ENCODE results near the gene AHRR. TPM values are rescaled to one million over a fixed set of nuclear protein-coding genes. Genes with fewer than 3 reads are reported as not detected.
A peak's percentile ranks its signal among the peaks of the same experiment; 100 is the strongest.
"Not testable (repeated sequence)": the region's sequence is repeated elsewhere in the genome, so short reads cannot be mapped to it uniquely, and the experiment has no call there.

Gene AHRR
- total RNA-seq, 1 experiment from 2014 or later, result 2.6 TPM

DNA sequence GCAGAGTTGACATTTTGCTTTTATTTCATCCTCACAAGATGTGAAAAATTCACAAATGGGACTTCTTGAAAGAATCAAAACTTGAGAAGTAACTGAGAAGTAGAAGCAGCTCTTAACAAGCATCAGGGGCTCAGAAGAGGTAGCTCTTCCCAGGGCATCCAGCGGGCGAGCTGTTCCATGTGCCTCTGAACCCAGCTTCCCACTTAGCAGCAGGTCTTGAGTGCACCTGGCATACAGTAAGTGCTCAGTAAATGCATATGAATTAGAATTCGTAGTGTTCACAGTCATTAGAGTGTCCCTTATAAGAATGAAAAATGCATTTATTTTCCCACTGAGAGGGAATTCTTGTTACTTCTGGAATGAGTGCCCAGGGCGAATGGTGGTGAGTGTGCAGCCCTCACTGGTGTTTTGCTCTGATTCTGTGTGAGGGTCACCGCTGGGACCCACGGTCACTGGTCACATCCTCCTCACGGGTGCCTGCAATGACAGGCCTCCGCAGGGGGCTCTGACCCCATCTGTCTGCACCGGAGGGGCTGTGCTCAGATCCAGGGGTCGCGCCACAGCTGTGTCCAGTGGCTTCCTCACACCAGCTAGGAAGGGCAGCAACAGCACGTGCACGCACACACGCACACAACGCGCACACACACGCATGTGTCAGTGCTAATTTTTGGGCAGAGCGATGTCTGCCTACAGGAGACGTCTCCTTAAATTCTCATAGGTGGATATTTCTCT lies 148.4 kb downstream of the AHRR start:
- Histone ChIP-seq H2AFZ (ENCODE audit: low read length) (no peak overlapping the region), H3K79me2 (ENCODE audit: low read length) (peaks cover 23% of the 10 kb centered on the region), H3K9me2 (replicated peaks; ENCODE audit: insufficient read depth, low read length) (no peaks in the 10 kb centered on the region), H3K27me3 (ENCODE audit: low read length) (no peaks in the 10 kb centered on the region), H3K36me3 (ENCODE audit: insufficient read depth, low read length) (peaks cover 9% of the 10 kb centered on the region; the same call in 1 of the 2 replicates), H3K9me3 (ENCODE audit: low read length) (no peaks in the 10 kb centered on the region), H3K4me1 (ENCODE audit: low read length) (peaks cover 28% of the 10 kb centered on the region), H3K4me2 (ENCODE audit: low read depth, low read length, poor library complexity, severe bottlenecking) (no peak overlapping the region), H3K9ac (ENCODE audit: low read length) (no peak overlapping the region), H4K20me1 (ENCODE audit: insufficient read depth, low read depth, low read length) (peaks cover 15% of the 10 kb centered on the region), H3K4me3 (ENCODE audit: low read length) (no peak overlapping the region), H3K27ac (ENCODE audit: low read length) (no peak overlapping the region)
- no peak for DNase-seq

DNA sequence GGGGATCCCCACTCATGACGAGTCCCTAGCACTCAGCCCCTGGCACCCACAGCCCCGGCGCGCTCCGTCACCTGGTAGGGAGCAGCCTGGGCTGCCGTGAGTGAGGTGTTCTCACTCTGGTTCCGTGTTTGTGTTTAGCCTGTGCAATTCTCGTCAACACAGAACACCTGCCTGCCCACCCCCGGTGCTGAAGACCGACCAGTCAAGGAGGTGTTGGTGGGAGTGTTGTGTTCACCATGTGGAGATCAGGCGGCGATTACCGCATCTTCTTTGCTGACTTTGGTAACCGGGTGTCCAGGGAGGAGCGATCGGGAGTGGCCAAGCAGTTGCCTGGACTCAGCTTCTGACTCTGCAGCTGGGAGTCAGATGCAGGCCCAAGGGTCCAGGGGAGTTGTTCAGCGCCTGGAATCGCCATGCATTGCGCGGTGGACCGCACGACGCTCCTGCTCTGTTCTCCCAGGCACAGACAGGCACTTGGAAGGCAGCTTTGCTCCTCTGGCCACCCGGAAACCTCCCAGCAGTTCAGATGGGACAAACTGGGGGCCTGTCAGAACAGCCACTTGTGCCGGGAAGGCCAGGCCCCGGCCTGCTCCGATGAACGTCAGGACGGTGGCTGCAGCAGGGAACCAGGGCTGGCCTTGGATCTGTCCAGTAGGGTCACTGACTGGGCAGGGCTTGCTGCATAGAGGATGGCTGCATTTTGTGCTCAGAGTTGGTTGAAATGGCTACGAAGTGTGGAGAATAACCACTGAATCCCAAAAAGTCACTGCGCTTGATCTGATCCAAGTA lies 149.6 kb downstream of the AHRR start:
- Histone ChIP-seq H2AFZ (ENCODE audit: low read length) (no peak overlapping the region), H3K4me1 (ENCODE audit: low read length) (peaks cover 29% of the 10 kb centered on the region), H3K27me3 (ENCODE audit: low read length) (no peaks in the 10 kb centered on the region), H3K36me3 (ENCODE audit: insufficient read depth, low read length) (peaks cover 9% of the 10 kb centered on the region; the same call in 1 of the 2 replicates), H3K4me3 (ENCODE audit: low read length) (peak overlapping the region; percentile 76; the same call in 1 of the 2 replicates), H3K9ac (ENCODE audit: low read length) (peak overlapping the region; percentile 98), H4K20me1 (ENCODE audit: insufficient read depth, low read depth, low read length) (peaks cover 27% of the 10 kb centered on the region), H3K9me2 (replicated peaks; ENCODE audit: insufficient read depth, low read length) (no peaks in the 10 kb centered on the region), H3K79me2 (ENCODE audit: low read length) (peaks cover 23% of the 10 kb centered on the region), H3K9me3 (ENCODE audit: low read length) (no peaks in the 10 kb centered on the region), H3K4me2 (ENCODE audit: low read depth, low read length, poor library complexity, severe bottlenecking) (peak overlapping the region; percentile 100), H3K27ac (ENCODE audit: low read length) (no peak overlapping the region)
- no peak for DNase-seq

DNA sequence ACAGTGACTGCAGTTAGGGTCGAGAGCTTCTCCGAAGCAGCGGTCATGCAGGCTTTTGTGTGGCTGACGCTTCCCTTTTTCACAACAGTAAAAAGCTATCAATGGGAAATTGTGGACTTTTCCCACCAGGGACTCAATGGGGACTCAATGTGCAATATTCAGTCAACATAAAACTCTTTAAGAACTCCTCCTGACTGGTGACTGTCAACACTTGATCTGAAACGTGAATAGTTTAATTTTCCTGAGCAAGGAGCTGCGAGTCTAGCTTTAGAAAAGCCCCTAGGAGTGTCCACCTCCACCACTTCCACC lies 150.2 kb downstream of the AHRR start:
- Histone ChIP-seq H3K4me1 (ENCODE audit: low read length) (peaks cover 29% of the 10 kb centered on the region), H3K27me3 (ENCODE audit: low read length) (no peaks in the 10 kb centered on the region), H3K4me3 (ENCODE audit: low read length) (peak overlapping the region; percentile 76), H3K27ac (ENCODE audit: low read length) (peak overlapping the region; percentile 81), H3K9me2 (replicated peaks; ENCODE audit: insufficient read depth, low read length) (no peaks in the 10 kb centered on the region), H4K20me1 (ENCODE audit: insufficient read depth, low read depth, low read length) (peaks cover 31% of the 10 kb centered on the region), H3K36me3 (ENCODE audit: insufficient read depth, low read length) (peaks cover 10% of the 10 kb centered on the region; the same call in 1 of the 2 replicates), H3K4me2 (ENCODE audit: low read depth, low read length, poor library complexity, severe bottlenecking) (peak overlapping the region; percentile 100), H3K79me2 (ENCODE audit: low read length) (peaks cover 23% of the 10 kb centered on the region), H2AFZ (ENCODE audit: low read length) (no peak overlapping the region), H3K9me3 (ENCODE audit: low read length) (no peaks in the 10 kb centered on the region), H3K9ac (ENCODE audit: low read length) (peak overlapping the region; percentile 98)
- no peak for DNase-seq

DNA sequence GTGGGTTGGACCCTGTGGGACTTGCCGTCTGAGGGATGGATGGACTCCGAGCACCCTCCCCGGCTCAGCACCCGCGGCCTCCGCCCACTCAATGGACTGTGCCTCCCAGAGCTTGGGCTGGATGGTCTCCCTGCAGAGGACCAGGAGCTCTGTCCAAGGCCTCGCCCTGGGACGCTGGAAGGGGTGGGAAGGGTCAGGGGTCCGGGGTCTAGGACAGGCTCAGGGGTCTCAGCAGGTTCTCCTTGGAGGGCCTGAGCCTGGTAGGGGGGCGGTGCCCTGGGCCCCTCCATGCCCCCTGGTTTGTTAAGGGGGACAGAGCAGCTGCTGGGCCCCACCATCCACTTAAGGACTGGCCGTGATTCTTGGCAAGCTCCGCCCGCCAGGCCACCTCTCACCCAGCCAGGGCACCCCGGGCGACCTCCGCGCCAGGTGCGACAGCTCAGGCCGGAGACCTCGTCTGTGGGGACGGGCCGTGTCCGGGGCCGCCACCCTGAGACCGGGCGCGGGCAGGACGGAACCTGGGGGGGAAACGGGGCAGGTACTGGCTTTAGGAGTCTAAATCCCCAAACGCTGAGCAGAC lies 150.7 kb downstream of the AHRR start:
- Histone ChIP-seq H3K4me2 (ENCODE audit: low read depth, low read length, poor library complexity, severe bottlenecking) (peak overlapping the region; percentile 100), H4K20me1 (ENCODE audit: insufficient read depth, low read depth, low read length) (peaks cover 34% of the 10 kb centered on the region), H3K9me2 (replicated peaks; ENCODE audit: insufficient read depth, low read length) (no peaks in the 10 kb centered on the region), H3K4me3 (ENCODE audit: low read length) (peak overlapping the region; percentile 76), H3K36me3 (ENCODE audit: insufficient read depth, low read length) (peaks cover 10% of the 10 kb centered on the region; the same call in 1 of the 2 replicates), H3K9me3 (ENCODE audit: low read length) (no peaks in the 10 kb centered on the region), H2AFZ (ENCODE audit: low read length) (peak overlapping the region; percentile 84; the same call in 1 of the 2 replicates), H3K79me2 (ENCODE audit: low read length) (peaks cover 23% of the 10 kb centered on the region), H3K9ac (ENCODE audit: low read length) (peak overlapping the region; percentile 98), H3K27ac (ENCODE audit: low read length) (peak overlapping the region; percentile 81), H3K27me3 (ENCODE audit: low read length) (no peaks in the 10 kb centered on the region), H3K4me1 (ENCODE audit: low read length) (peaks cover 32% of the 10 kb centered on the region)
- no peak for DNase-seq

DNA sequence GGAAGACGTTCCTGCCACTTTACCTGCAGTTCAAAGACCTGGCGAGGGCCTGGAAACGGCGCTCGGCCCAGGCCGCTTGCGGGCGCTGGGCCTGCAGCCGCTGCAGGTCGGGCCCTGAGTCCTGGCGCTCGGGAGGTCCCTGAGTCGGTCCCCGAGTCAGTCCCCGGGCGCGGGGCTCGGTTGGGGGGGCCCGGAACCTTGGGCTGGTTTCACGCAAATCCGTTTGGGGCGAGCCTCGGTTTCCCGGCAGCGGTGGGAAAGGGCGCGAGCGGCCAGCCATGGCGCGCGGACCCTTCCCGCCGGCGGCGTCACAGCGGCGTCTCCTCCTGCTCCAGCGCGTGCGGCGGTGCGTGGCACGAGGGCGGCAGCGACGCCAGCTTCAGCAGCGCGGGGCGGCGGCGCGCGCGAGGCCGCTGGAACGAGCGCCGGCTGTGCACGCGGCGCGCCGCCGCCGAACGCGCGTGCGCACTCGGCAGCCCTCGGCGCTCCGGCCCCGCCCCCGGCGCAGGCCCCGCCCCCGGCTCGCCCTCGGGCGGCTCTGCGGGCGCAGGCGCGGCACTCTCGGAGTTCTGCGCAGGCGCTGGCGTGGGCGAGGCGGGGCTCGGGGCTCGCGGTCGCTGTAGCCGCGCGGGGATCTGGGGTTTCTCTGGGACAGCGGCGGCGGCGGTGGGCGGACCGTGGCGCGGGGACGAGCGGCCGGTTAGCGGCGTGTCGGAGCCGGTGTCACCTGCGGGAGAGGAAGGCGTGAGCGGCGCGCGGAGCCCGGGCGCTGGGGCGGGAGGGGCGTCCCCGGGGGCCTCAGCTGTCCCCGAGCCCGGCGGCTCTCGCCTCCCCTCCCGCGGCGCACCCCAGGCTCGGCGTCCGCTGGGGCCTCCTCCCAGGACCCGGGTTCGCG lies 151.4 kb downstream of the AHRR start:
- H3K79me2 ChIP-seq (ENCODE audit: low read length), result peaks cover 23% of the 10 kb centered on the region
- DNase-seq, result peak; percentile 96
- no peaks in the 10 kb centered on the region for H3K27me3 ChIP-seq (ENCODE audit: low read length)
- no peaks in the 10 kb centered on the region for H3K9me2 ChIP-seq (replicated peaks; ENCODE audit: insufficient read depth, low read length)
- H3K4me1 ChIP-seq (ENCODE audit: low read length), result peaks cover 39% of the 10 kb centered on the region
- no peaks in the 10 kb centered on the region for H3K9me3 ChIP-seq (ENCODE audit: low read length)
- H3K9ac ChIP-seq (ENCODE audit: low read length), result peak overlapping the region; percentile 98
- peaks cover 10% of the 10 kb centered on the region; the same call in 1 of the 2 replicates for H3K36me3 ChIP-seq (ENCODE audit: insufficient read depth, low read length)
- peak overlapping the region; percentile 100 for H3K4me2 ChIP-seq (ENCODE audit: low read depth, low read length, poor library complexity, severe bottlenecking)
- peaks cover 42% of the 10 kb centered on the region for H4K20me1 ChIP-seq (ENCODE audit: insufficient read depth, low read depth, low read length)
- H2AFZ ChIP-seq (ENCODE audit: low read length), result peak overlapping the region; percentile 84; the same call in 1 of the 2 replicates
- peak overlapping the region; percentile 91 for H3K4me3 ChIP-seq (ENCODE audit: low read length)
- peak overlapping the region; percentile 81 for H3K27ac ChIP-seq (ENCODE audit: low read length)

DNA sequence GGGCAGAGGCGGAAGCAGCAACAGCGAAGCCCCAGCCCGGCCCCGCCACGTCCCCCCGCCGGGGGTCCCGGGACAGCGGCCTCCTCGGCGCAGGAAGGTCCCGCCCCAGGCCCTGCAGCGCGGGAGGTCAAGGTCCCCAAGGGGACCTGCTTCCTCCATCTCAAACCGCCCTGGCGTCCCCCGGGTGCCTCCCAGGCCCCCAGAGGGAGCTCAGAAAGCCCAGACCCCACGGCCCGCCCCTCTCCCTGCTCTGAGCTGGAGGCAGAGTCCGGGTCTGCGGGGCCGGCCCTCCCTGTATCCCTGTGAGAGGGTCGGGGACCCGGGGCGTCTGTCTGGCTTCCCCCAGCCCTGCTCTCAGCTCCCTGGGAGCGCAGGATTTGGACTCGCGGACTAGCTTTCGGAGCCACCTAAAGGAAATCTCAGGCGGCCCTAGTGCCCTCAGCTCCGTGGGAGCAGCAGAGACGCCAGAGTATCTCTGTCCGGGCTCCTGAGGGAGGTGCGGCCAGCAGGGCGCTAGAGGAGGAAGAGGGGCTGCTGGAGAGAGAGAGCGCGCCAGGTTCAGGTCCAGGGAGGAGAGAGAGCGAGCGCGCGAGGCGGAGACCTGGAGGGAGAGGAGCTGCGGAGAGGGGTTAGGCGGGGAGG lies 152.2 kb downstream of the AHRR start:
- DNase-seq, result peak; percentile 90
- no peak overlapping the region for H2AFZ ChIP-seq (ENCODE audit: low read length)

DNA sequence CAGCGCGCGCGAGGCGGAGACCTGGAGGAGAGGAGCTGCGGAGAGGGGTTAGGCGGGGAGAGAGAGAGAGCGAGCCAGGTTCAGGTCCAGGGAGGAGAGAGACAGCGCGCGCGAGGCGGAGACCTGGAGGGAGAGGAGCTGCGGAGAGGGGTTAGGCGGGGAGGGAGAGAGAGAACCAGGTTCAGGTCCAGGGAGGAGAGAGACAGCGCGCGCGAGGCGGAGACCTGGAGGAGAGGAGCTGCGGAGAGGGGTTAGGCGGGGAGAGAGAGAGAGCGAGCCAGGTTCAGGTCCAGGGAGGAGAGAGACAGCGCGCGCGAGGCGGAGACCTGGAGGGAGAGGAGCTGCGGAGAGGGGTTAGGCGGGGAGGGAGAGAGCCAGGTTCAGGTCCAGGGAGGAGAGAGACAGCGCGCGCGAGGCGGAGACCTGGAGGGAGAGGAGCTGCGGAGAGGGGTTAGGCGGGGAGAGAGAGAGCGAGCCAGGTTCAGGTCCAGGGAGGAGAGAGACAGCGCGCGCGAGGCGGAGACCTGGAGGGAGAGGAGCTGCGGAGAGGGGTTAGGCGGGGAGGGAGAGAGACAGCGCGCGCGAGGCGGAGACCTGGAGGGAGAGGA lies 152.8 kb downstream of the AHRR start:
- not testable (repeated sequence) for DNase-seq; H3K9me2 ChIP-seq (replicated peaks; ENCODE audit: insufficient read depth, low read length); H2AFZ ChIP-seq (ENCODE audit: low read length); H3K9me3 ChIP-seq (ENCODE audit: low read length); H3K27me3 ChIP-seq (ENCODE audit: low read length)
- H4K20me1 ChIP-seq (ENCODE audit: insufficient read depth, low read depth, low read length), result peaks cover 55% of the 10 kb centered on the region
- peaks cover 53% of the 10 kb centered on the region for H3K4me1 ChIP-seq (ENCODE audit: low read length)
- peak overlapping the region; percentile 93 for H3K4me2 ChIP-seq (ENCODE audit: low read depth, low read length, poor library complexity, severe bottlenecking)
- peak overlapping the region; percentile 74; the same call in 1 of the 2 replicates for H3K27ac ChIP-seq (ENCODE audit: low read length)
- H3K4me3 ChIP-seq (ENCODE audit: low read length), result peak overlapping the region; percentile 91
- peaks cover 23% of the 10 kb centered on the region for H3K79me2 ChIP-seq (ENCODE audit: low read length)
- peaks cover 10% of the 10 kb centered on the region; the same call in 1 of the 2 replicates for H3K36me3 ChIP-seq (ENCODE audit: insufficient read depth, low read length)
- peak overlapping the region; percentile 90 for H3K9ac ChIP-seq (ENCODE audit: low read length)

More for the DNA sequence above, 152.2 kb downstream of the AHRR start:
- peak overlapping the region; percentile 90 for H3K9ac ChIP-seq (ENCODE audit: low read length)
- peaks cover 10% of the 10 kb centered on the region; the same call in 1 of the 2 replicates for H3K36me3 ChIP-seq (ENCODE audit: insufficient read depth, low read length)
- H3K9me2 ChIP-seq (replicated peaks; ENCODE audit: insufficient read depth, low read length), result no peaks in the 10 kb centered on the region
- H3K27ac ChIP-seq (ENCODE audit: low read length), result peak overlapping the region; percentile 74
- H3K79me2 ChIP-seq (ENCODE audit: low read length), result peaks cover 23% of the 10 kb centered on the region
- peak overlapping the region; percentile 93 for H3K4me2 ChIP-seq (ENCODE audit: low read depth, low read length, poor library complexity, severe bottlenecking)
- no peaks in the 10 kb centered on the region for H3K27me3 ChIP-seq (ENCODE audit: low read length)
- no peaks in the 10 kb centered on the region for H3K9me3 ChIP-seq (ENCODE audit: low read length)
- peaks cover 47% of the 10 kb centered on the region for H3K4me1 ChIP-seq (ENCODE audit: low read length)
- peaks cover 49% of the 10 kb centered on the region for H4K20me1 ChIP-seq (ENCODE audit: insufficient read depth, low read depth, low read length)
- H3K4me3 ChIP-seq (ENCODE audit: low read length), result peak overlapping the region; percentile 91

All from Karpas-422 (cell line).